Left hindlimb (tissue), 1 donor: ENCODE data around the gene KRT6C.
"Not testable (repeated sequence)": the region's sequence is repeated elsewhere in the genome, so short reads cannot be mapped to it uniquely, and the experiment has no call there.

Experiments
- DNase-seq: peaks from one replicate; pipeline ENCODE4 v3.0.0-alpha.2; 2018

Gene KRT6C

DNA sequence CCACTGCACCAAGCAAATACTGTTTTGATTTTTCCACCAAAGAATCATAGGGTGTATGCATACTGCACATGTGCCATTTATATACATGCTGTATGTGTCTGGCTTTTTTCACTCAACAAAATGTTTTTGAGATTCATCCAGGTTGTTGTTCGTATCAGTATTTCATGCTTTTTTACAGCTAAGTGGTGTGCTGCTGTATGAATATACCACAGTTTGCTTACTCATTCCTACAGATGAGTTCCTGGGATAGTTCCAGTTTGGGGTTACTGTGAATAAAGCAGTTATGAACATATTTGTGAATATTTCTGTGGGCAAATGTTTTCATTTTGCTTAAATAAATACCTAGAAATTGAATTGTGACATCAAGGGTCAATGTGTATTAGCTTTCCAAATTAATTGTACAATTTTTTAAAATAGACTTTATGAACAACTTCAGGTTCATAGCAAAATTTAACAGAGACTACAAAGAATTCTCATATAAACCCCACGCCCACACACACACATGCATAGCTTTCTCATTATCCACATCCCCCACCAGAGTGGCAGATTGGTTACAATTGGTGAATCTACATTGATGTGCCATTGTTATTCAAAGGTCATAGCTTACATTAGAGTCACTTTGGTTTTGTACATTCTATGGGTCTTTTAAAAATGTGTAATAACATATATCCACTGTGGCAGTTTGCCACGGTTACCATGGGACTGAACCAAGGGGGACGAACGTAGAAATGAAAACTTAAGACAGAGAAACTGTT, 26.4 kb upstream of the KRT6C start:
- DNase-seq, result no peak

DNA sequence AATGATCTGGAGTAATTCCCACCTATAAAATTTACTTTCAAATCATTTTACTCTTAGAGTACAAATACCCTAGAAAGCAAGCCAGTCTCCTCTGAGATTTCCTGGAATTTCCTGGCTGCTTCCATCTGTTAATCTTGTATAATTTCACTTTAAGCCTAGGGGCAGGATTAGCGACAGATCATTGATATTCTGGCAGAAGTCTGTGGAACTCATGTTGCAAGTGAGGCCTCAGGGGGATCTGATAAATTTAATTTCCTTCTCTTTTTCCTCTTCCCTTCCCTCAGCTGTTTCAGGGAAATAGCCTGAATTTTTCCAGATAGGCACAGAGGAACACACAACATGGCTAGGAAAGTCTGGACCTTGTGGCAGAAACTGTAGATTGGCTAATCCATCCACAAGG, 25.3 kb upstream of the KRT6C start:
- DNase-seq, result no peak

DNA sequence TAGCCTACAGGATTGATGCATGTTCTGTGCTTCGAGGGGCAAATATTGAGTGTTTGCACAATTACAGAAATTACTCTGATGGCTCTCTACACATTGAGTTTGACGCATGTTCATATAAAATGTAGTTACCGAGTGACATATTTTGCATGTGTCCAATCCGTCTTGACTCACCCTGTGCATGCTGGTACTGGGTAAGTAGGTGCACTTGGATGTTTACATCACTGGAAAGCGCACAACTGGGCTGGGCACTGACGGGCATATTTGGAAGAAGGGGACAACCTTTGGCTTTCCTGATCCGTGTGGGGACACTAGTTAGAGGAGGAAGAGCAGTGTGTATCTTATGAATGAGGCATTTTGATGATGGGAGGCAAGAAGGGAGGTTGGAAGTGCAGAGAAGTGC, 24.4 kb upstream of the KRT6C start:
- no peak for DNase-seq

- no peak for DNase-seq
These were observed 23.0 kb upstream of the KRT6C start for GRCh38 chr12:52496590-52497071.

DNA sequence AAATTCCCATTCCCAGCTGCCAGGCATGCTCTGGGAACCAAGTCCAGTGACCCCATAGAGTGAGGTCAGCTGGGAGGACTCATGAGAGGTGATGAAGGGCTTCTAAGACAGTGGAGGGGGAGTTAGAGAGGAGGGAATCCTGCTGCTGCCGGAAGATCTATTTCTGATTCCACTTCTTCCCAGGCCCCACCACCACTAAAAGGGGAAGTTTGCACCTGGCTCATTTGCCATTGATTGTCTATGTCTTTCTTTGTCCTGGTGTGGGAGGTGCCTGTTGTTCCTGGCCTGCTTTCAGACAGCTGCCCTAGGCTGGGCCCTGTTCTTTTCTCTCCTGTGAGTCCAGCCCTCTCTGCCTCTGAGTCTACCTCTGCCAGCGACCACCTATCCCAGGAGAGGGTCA, 22.4 kb upstream of the KRT6C start:
- DNase-seq, result no peak

DNA sequence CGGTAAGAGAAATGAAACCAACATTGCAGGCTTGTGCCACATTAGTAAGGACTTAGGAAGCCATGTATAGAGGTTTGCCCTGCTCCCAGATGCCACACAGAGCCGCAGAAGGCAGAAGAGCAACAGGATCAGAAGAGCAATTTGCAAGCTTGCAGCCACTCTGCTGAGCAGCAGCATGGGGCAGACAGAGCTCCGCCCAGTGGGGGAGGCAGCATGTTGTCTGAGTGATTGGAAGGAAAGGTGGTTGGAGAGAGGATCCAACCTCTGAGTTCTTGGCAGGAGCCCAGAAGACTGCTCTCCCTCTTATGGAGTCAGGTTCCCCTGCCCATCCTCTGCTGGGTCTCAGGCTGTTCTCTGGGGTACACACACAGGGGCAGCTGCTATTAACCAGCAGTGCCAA, 21.8 kb upstream of the KRT6C start:
- DNase-seq, result no peak

GRCh38 chr12:52494518-52494917, 20.9 kb upstream of the KRT6C start:
- DNase-seq, result no peak

GRCh38 chr12:52494100-52494499, 20.5 kb upstream of the KRT6C start:
- no peak for DNase-seq

GRCh38 chr12:52493172-52493571, 19.6 kb upstream of the KRT6C start, which contains the start of gene KRT6A:
TSS of gene KRT6A (minus strand) at chr12:52493257. CDS start at chr12:52493188, 69 bp downstream.
- no peak for DNase-seq

DNA sequence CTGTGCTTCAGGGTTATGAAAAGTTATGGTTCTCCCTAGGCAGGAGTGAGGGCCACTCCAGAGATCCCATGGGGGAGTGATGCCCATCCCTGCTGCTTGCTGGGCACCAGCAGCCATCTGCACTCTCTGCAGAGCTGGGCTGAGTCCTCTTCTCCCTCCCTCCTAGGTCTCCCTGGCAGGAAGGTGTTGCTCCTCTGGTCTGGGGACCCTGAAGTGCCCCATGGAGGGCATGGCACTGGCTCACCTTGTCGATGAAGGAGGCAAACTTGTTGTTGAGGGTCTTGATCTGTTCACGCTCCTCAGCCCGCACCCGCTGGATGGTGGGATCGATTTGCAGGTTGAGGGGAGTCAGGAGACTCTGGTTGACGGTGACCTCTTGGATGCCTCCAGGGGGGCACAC, 18.8 kb upstream of the KRT6C start:
- not testable (repeated sequence) for DNase-seq

DNA sequence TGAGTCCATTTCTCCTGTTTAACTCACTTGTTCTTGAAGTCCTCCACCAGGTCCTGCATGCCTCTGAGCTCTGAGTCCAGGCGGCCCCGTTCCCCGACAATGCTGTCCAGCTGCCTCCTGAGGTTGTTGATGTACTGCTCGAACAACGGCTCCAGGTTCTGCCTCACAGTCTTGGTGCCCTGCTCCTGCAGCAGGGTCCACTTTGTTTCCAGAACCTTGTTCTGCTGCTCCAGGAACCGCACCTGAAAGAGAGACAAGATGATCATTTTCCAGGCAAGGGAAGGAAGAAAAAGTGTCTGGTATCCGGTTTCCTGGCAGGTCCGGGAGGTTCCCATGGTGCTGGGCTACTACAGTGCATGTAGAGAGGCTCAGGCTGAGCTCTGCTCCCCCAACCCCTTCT, 17.9 kb upstream of the KRT6C start:
- DNase-seq, result not testable (repeated sequence)

- DNase-seq, result no peak
These were observed 15.1 kb upstream of the KRT6C start for GRCh38 chr12:52488736-52489135.

- not testable (repeated sequence) for DNase-seq
These were observed 14.3 kb upstream of the KRT6C start for GRCh38 chr12:52487744-52488443.

DNA sequence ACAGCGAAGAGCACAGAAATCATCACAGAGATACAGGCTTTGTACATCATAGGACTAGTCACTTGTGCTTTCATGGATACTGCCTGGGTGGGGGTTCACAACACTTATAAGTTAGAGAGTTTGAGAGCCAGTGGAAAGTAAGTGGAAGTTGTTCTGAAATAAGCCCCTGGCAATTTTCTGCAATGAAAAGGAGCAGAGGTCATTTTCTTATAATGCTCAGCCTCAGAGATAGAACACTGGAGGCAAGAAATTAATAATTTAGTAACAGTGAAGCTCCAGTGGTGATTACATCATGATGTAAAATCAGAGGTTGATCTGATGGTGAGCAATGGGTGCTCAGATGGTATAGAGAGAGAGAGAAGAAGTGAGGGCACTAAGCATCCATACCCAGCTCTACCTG, 13.6 kb upstream of the KRT6C start:
- DNase-seq, result no peak

- DNase-seq, result no peak
These were observed 12.8 kb upstream of the KRT6C start for GRCh38 chr12:52486166-52487105.

DNA sequence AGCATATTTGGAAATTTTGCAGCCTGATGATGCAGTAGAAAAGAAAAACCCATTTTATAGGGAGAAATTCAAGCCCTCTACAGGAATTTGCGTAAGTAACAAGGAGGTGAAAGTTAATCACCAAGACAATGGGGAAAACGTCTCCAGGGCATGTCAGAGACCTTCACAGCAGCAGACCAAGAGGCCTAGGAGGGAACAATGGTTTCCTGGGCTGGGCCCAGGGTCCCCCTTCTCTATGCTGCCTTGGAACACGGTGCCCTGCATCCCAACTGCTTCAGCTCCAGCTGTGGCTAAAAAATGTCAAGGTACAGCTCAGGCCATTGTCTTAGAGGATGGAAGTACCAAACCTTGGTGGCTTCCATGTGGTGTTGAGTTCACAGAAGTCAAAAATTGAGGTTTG, 6.5 kb upstream of the KRT6C start:
- no peak for DNase-seq

- no peak for DNase-seq
These were observed 4.0 kb upstream of the KRT6C start for GRCh38 chr12:52477651-52478050.

DNA sequence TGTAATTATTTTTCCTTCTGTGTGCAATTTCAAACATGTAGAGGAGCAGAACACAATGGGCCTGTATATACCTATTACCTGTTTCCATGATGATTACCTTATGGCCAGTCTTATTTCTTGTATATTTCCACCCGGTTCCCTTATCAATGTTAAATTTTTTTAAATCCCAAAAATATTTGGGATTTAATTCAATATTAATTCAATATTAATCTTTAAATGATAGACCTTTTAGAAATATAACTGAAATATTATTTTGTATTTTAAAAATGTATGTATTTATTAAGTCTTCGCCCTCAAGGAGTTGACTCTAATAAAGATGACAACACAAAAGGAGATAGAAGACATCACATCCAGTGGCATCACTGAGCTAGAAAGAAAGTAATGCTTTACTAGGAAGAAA, 607 bp upstream of the KRT6C start:
- no peak for DNase-seq

- no peak for DNase-seq
These were observed 3.8 kb downstream of the KRT6C start for GRCh38 chr12:52469853-52470252.

DNA sequence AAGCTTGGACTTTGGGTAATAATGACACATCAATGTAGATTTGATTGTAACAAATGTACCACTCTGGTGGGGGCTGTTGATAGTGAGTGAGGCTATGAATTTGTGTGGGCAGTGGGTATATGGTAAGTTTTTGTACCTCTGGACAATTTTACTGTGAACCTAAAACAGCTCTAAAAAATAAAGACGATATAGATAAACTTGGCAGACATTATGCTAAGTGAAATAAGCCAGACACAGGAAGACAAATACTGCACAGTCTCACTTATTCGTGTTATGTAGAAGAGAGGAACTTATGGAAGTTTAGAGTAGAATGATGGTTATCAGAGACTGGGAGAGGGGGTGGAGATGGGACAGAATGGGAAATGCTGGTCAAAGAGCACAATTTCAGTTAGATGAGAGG, 8.7 kb downstream of the KRT6C start:
- DNase-seq, result no peak

- DNase-seq, result no peak
These were observed 11.9 kb downstream of the KRT6C start for GRCh38 chr12:52461693-52462092.

GRCh38 chr12:52458861-52459260, 14.7 kb downstream of the KRT6C start:
- DNase-seq, result no peak

GRCh38 chr12:52455821-52456220, 17.8 kb downstream of the KRT6C start:
- DNase-seq, result no peak
